IMR-90 (cell line): ENCODE results near the gene TSPAN19. TPM values are rescaled to one million over a fixed set of nuclear protein-coding genes. Genes with fewer than 3 reads are reported as not detected.

ENCODE experiments used
- ATAC-seq: fragments of 200-7000 bp; cut with Tn5 transposase; 2 replicates; pipeline ENCODE4 v1.9.1; 2020; ENCODE audit warnings: low read depth, mild to moderate bottlenecking, moderate library complexity
- BruUV-seq: library from RNA; stranded (reverse); fragments of 400-500 nt; replicated peaks from 2 replicates; lab custom pipeline; 2021; lab: Mats Ljungman, UMichigan
- CTCF ChIA-PET: fragments of 300-600 bp; formaldehyde crosslinking; extraction: SDS; loops from one replicate; lab custom pipeline; 2021; ENCODE audit warnings: antibody characterized with exemption; lab: Yijun Ruan, JAX
- POLR2A ChIA-PET: fragments of 300-600 bp; sonication (Branson Sonifier 250); formaldehyde crosslinking; loops from one replicate; lab custom pipeline; 2022; ENCODE audit warnings: antibody characterized with exemption; ENCODE audit not compliant: unreplicated experiment; lab: Charles Lee
- DNase-seq: peaks from one replicate; pipeline ENCODE4 v3.0.0; 2013
- H2AFZ ChIP-seq: replicated peaks from 2 replicates; pipeline ENCODE3; 2013; ENCODE audit warnings: low read length, mild to moderate bottlenecking; ENCODE audit not compliant: poor library complexity
- H2AK5ac ChIP-seq: 2 replicates; pipeline ENCODE4 v1.6.1; 2013; ENCODE audit warnings: low read depth, low read length, inconsistent platforms
- H2AK9ac ChIP-seq: replicated peaks from 2 replicates; pipeline ENCODE3; 2013; ENCODE audit warnings: mild to moderate bottlenecking, low read depth, low read length, moderate library complexity; ENCODE audit not compliant: poor library complexity
- H2BK120ac ChIP-seq: 2 replicates; pipeline ENCODE4 v1.6.1; 2013; ENCODE audit warnings: low read depth, low read length, inconsistent platforms
- H2BK15ac ChIP-seq: 3 replicates; pipeline ENCODE4 v1.6.1; 2013; ENCODE audit warnings: low read depth, low read length, inconsistent platforms
- H2BK20ac ChIP-seq: 2 replicates; pipeline ENCODE4 v1.6.1; 2013; ENCODE audit warnings: low read depth, mild to moderate bottlenecking, inconsistent platforms, low read length, moderate library complexity
- H2BK5ac ChIP-seq: 2 replicates; pipeline ENCODE4 v1.6.1; 2013; ENCODE audit warnings: mild to moderate bottlenecking, low read depth, low read length, inconsistent platforms; ENCODE audit not compliant: poor library complexity, severe bottlenecking
- H3K14ac ChIP-seq: replicated peaks from 2 replicates; pipeline ENCODE4 v1.6.1; 2013; ENCODE audit warnings: low read depth, low read length, inconsistent platforms
- H3K18ac ChIP-seq: 2 replicates; pipeline ENCODE4 v1.6.1; 2013; ENCODE audit warnings: low read depth, low read length, control low read depth
- H3K23ac ChIP-seq: 2 replicates; pipeline ENCODE4 v1.6.1; 2013; ENCODE audit warnings: low read depth, low read length, inconsistent platforms
- H3K27ac ChIP-seq: 2 replicates; pipeline ENCODE4 v1.5.1; 2013; ENCODE audit warnings: mild to moderate bottlenecking, control low read depth, low read length; ENCODE audit not compliant: insufficient read depth
- H3K27me3 ChIP-seq: 2 replicates; pipeline ENCODE4 v1.6.1; 2013; ENCODE audit warnings: low read length; ENCODE audit not compliant: control insufficient read depth, insufficient read depth
- H3K36me3 ChIP-seq: 2 replicates; pipeline ENCODE4 v1.6.1; 2013; ENCODE audit warnings: low read length, mixed read lengths; ENCODE audit not compliant: control insufficient read depth, insufficient read depth
- H3K4ac ChIP-seq: 2 replicates; pipeline ENCODE4 v1.6.1; 2013; ENCODE audit warnings: low read depth, low read length, inconsistent platforms
- H3K4me1 ChIP-seq: 2 replicates; pipeline ENCODE4 v1.6.1; 2013; ENCODE audit warnings: low read length, mixed read lengths; ENCODE audit not compliant: control insufficient read depth, insufficient read depth
- H3K4me2 ChIP-seq: 2 replicates; pipeline ENCODE4 v1.6.1; 2013; ENCODE audit warnings: low read depth, mild to moderate bottlenecking, control low read depth, low read length, moderate library complexity
- H3K4me3 ChIP-seq: 2 replicates; pipeline ENCODE4 v1.5.1; 2013; ENCODE audit warnings: low read depth, mild to moderate bottlenecking, control low read depth, low read length, moderate library complexity; ENCODE audit not compliant: insufficient read depth
- H3K56ac ChIP-seq: 2 replicates; pipeline ENCODE4 v1.6.1; 2013; ENCODE audit warnings: low read length, inconsistent platforms; ENCODE audit not compliant: insufficient read depth; ENCODE audit errors: extremely low read depth
- H3K79me1 ChIP-seq, 2 experiments: 2 replicates each; pipeline ENCODE4 v1.6.1; 2013; ENCODE audit warnings: low read length in 2 of 2, inconsistent platforms in 1 of 2, low read depth in 1 of 2
- H3K9ac ChIP-seq: 2 replicates; pipeline ENCODE4 v1.6.1; 2013; ENCODE audit warnings: low read depth, low read length, control low read depth
- H3K9me1 ChIP-seq: 2 replicates; pipeline ENCODE4 v1.6.1; 2013; ENCODE audit warnings: low read length, inconsistent platforms; ENCODE audit not compliant: insufficient read depth
- H3K9me3 ChIP-seq: 2 replicates; pipeline ENCODE4 v1.6.1; 2013; ENCODE audit warnings: low read length; ENCODE audit not compliant: control insufficient read depth, insufficient read depth
- H4K20me1 ChIP-seq: 2 replicates; pipeline ENCODE4 v1.6.1; 2013; ENCODE audit warnings: low read length, inconsistent platforms; ENCODE audit not compliant: insufficient read depth
- H4K5ac ChIP-seq: 2 replicates; pipeline ENCODE4 v1.6.1; 2013; ENCODE audit warnings: mild to moderate bottlenecking, low read depth, low read length, control low read depth
- H4K8ac ChIP-seq, 2 experiments: 2 replicates each; pipeline ENCODE4 v1.6.1; 2013; ENCODE audit warnings: low read depth in 2 of 2, low read length in 2 of 2, control low read depth in 1 of 2, inconsistent platforms in 1 of 2
- H4K91ac ChIP-seq: 2 replicates; pipeline ENCODE4 v1.6.1; 2013; ENCODE audit warnings: low read depth, low read length, inconsistent platforms; ENCODE audit not compliant: insufficient read depth
- BHLHE40 ChIP-seq: fragments of 150-350 bp; IDR thresholded peaks from 2 replicates; pipeline ENCODE4 v1.6.1; 2016; ENCODE audit warnings: mild to moderate bottlenecking, low read depth, low read length
- CEBPB ChIP-seq: IDR thresholded peaks from 2 replicates; pipeline ENCODE4 v1.6.1; 2012; ENCODE audit warnings: low read depth, low read length, improper control_type of control experiment
- CHD1 ChIP-seq: IDR thresholded peaks from 2 replicates; pipeline ENCODE4 v1.6.1; 2012; ENCODE audit warnings: low read depth, low read length, improper control_type of control experiment
- FOS ChIP-seq: fragments of 150-350 bp; IDR thresholded peaks from 2 replicates; pipeline ENCODE4 v1.6.1; 2016; ENCODE audit warnings: low read depth, low read length
- MAFK ChIP-seq: IDR thresholded peaks from 2 replicates; pipeline ENCODE4 v1.6.1; 2012; ENCODE audit warnings: low read depth, low read length, improper control_type of control experiment
- MAZ ChIP-seq: IDR thresholded peaks from 2 replicates; pipeline ENCODE4 v1.6.1; 2012; ENCODE audit warnings: low read depth, mild to moderate bottlenecking, low read length, improper control_type of control experiment, moderate library complexity, borderline replicate concordance
- NFE2L2 ChIP-seq: fragments of 150-350 bp; IDR thresholded peaks from 2 replicates; pipeline ENCODE4 v1.6.1; 2016; ENCODE audit warnings: low read depth, mild to moderate bottlenecking, low read length
- POLR2A ChIP-seq: IDR thresholded peaks from 2 replicates; pipeline ENCODE4 v1.6.1; 2012; ENCODE audit warnings: mild to moderate bottlenecking, low read depth, low read length
- RAD21 ChIP-seq: IDR thresholded peaks from 2 replicates; pipeline ENCODE4 v1.6.1; 2012; ENCODE audit warnings: low read length, improper control_type of control experiment
- RCOR1 ChIP-seq: IDR thresholded peaks from 2 replicates; pipeline ENCODE4 v1.6.1; 2012; ENCODE audit warnings: mild to moderate bottlenecking, low read length, improper control_type of control experiment; ENCODE audit not compliant: insufficient replicate concordance
- RFX5 ChIP-seq: IDR thresholded peaks from 2 replicates; pipeline ENCODE4 v1.8.0; 2012; ENCODE audit warnings: low read depth, mild to moderate bottlenecking, low read length, moderate library complexity
- WGBS, 2 experiments: methylation state at CpG; one replicate each; pipeline versions ENCODE4 v1.1.5 to v1.1.7; 2013; ENCODE audit warnings: missing lambda C conversion rate in 2 of 2; ENCODE audit not compliant: insufficient read length in 1 of 2; ENCODE audit errors: extremely low coverage in 2 of 2; 5-methylcytosine and 5-hydroxymethylcytosine counted together
- dilution Hi-C: fragments of 300-500 bp; cut with HindIII; formaldehyde crosslinking; loops from one replicate; pipeline ENCODE4 v1.14.3; 2018; ENCODE audit warnings: low sequenced_read_pairs; ENCODE audit not compliant: unreplicated experiment
- in situ Hi-C: fragments of 300-500 bp; cut with MboI; formaldehyde crosslinking; loops from 3 replicates; pipeline ENCODE4 v1.14.3; 2019; ENCODE audit warnings: low sequenced_read_pairs, inconsistent platforms, mixed read lengths
- intact Hi-C: fragments of 100-400 bp; cut with micrococcal nuclease; formaldehyde crosslinking; loops from 2 replicates; pipeline ENCODE4 v1.10.0; 2022
- polyA plus RNA-seq, 3 experiments: library from polyadenylated mRNA; depleted of rRNA; stranded (reverse); fragments of >200 nt; gene quantifications; 2 replicates each; pipeline ENCODE4 v1.2.3, GENCODE V29; 2012; ENCODE audit warnings: low replicate concordance in 1 of 3
- total RNA-seq: library from RNA; depleted of rRNA; stranded (reverse); fragments of >200 nt; gene quantifications from 2 replicates; pipeline ENCODE4 v1.2.3, GENCODE V29; 2012
- TF ChIP-seq, protein P1 (sequence below): fragments of 150-350 bp; IDR thresholded peaks from 2 replicates; pipeline ENCODE4 v1.6.1; 2017; ENCODE audit warnings: mild to moderate bottlenecking, antibody characterized with exemption, low read length, low read depth
- TF ChIP-seq, protein P2 (sequence below): conservative IDR thresholded peaks from 2 replicates; pipeline ENCODE4 v1.5.1; 2012; ENCODE audit warnings: mild to moderate bottlenecking, low read depth, low read length, improper control_type of control experiment

TSPAN19 gene
- total and polyA plus RNA-seq, 2 of the 4 experiments (the other 2 are of a cell fraction), result not detected

DNA sequence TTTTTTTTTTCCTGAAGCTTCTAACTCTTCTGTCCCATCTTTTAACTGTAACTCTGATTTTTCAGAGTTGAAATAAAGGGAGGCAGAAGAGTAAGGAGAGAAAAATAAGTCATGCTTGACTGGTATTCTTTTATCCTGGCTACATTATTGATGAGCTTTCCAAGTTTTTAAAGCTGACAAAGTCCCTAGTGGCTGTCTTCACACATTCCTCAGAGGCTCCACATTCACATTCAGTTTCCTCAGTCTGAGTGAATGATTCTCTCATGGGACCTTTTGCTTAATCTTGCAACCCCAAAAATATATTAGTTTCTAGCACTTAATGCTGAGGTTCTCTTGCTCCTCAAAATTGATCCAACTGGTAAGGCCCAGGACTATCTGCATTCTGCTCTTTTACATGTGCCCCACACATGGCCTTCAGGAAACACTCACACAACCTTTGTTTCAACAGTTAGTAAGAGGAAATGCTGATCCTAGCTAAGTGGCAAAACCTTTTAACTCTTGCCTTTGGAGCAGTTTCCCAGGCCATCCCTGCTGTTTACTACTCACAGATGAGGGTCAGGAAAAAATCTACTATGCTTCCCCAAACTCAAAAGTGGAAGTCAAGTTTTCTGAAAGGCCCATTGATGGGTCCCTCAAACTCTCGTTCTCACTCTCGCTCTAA, 61.8 kb downstream of the TSPAN19 start:
- TF ChIP-seq RAD21, result no peak
- TF ChIP-seq MAFK, result no peak
- no peak for TF ChIP-seq POLR2A
- TF ChIP-seq MAZ, result no peak
- TF ChIP-seq NFE2L2, result no peak
- TF ChIP-seq CEBPB, result no peak
- TF ChIP-seq, protein P1, sequence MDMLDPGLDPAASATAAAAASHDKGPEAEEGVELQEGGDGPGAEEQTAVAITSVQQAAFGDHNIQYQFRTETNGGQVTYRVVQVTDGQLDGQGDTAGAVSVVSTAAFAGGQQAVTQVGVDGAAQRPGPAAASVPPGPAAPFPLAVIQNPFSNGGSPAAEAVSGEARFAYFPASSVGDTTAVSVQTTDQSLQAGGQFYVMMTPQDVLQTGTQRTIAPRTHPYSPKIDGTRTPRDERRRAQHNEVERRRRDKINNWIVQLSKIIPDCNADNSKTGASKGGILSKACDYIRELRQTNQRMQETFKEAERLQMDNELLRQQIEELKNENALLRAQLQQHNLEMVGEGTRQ, result no peak
- TF ChIP-seq RCOR1, result no peak
- no peak for TF ChIP-seq FOS
- TF ChIP-seq CHD1, result no peak
- no peak for TF ChIP-seq BHLHE40
- TF ChIP-seq RFX5, result no peak
- TF ChIP-seq, protein P2, sequence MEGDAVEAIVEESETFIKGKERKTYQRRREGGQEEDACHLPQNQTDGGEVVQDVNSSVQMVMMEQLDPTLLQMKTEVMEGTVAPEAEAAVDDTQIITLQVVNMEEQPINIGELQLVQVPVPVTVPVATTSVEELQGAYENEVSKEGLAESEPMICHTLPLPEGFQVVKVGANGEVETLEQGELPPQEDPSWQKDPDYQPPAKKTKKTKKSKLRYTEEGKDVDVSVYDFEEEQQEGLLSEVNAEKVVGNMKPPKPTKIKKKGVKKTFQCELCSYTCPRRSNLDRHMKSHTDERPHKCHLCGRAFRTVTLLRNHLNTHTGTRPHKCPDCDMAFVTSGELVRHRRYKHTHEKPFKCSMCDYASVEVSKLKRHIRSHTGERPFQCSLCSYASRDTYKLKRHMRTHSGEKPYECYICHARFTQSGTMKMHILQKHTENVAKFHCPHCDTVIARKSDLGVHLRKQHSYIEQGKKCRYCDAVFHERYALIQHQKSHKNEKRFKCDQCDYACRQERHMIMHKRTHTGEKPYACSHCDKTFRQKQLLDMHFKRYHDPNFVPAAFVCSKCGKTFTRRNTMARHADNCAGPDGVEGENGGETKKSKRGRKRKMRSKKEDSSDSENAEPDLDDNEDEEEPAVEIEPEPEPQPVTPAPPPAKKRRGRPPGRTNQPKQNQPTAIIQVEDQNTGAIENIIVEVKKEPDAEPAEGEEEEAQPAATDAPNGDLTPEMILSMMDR, result no peak
- Histone ChIP-seq H4K20me1 (no peaks in the 10 kb centered on the region), H3K14ac (no peak overlapping the region), H3K23ac (no peak overlapping the region), H2AK9ac (no peak overlapping the region), H2AK5ac (no peak overlapping the region), H2BK15ac (no peak overlapping the region), H3K4ac (no peak overlapping the region), H3K9ac (no peak overlapping the region), H3K36me3 (no peaks in the 10 kb centered on the region), H3K4me1 (no peaks in the 10 kb centered on the region), H4K91ac (no peak overlapping the region), H2BK20ac (no peak overlapping the region), H3K9me1 (no peaks in the 10 kb centered on the region), H3K27me3 (no peaks in the 10 kb centered on the region), H2BK5ac (no peak overlapping the region), H2AFZ (no peak overlapping the region), H3K4me3 (no peak overlapping the region), H3K27ac (no peak overlapping the region), H4K5ac (no peak overlapping the region), H3K18ac (no peak overlapping the region), H2BK120ac (no peak overlapping the region), H3K56ac (no peak overlapping the region), H3K4me2 (no peak overlapping the region), H3K9me3 (no peaks in the 10 kb centered on the region), H3K79me1 (no peaks in the 10 kb centered on the region), H4K8ac (no peak overlapping the region)
- dilution Hi-C loops, result no loop called here
- WGBS, 2 experiments, result no CpG with 5 or more reads among the region's 2 CpGs
- in situ Hi-C loops, result no loop called here
- ATAC-seq (no peak), DNase-seq (no peak)
- ChIA-PET CTCF (interaction anchor here (0.6 kb wide), 1 partner anchor 736 kb away, joined by 4 read pairs; no protein-coding TSS in a partner anchor), POLR2A (interaction anchor here (0.6 kb wide), 1 partner anchor 215 kb away, joined by 4 read pairs; no protein-coding TSS in a partner anchor)
- BruUV-seq, result no TSS peak
- intact Hi-C loops, result no loop called here
